ENCODE data around the gene RPS6KA4. TPM values are rescaled to one million over a fixed set of nuclear protein-coding genes. Genes with fewer than 3 reads are reported as not detected.

The RPS6KA4 gene
- total and polyA plus RNA-seq, 2 of the 13 experiments (the other 11 are each of a cell fraction or from before 2014, with no cell fraction given): 8.9 to 14.2 TPM

GRCh38 chr11:64318766-64319761 is 39.9 kb upstream of the RPS6KA4 start (continued):
- TF ChIP-seq SIX1 (CRISPR knock-in tag; IDR thresholded peaks at IDR 0.05; ENCODE audit: borderline replicate concordance) (no peak), ZNF850 (CRISPR knock-in tag; conservative IDR thresholded peaks at IDR 0.05) (peak; percentile 63; the same call in 1 of the 2 replicates)

GRCh38 chr11:64320556-64320955 is 38.4 kb upstream of the RPS6KA4 start:
- Histone ChIP-seq H3K4me3 (replicated peaks in 1 of 3; ENCODE audit: insufficient read depth in 1 of 3, low read depth in 2 of 3, low read length in 3 of 3) (no peak overlapping the region), H3K36me3 (replicated peaks in 1 of 2; ENCODE audit: control insufficient read depth in 1 of 2, insufficient read depth in 2 of 2, low read length in 2 of 2) (peaks cover 1 to 20% of the 10 kb centered on the region in 2 experiments; a peak in 2 of 5 replicates), H3K27me3 (ENCODE audit: control insufficient read depth in 1 of 2, insufficient read depth in 2 of 2, low read length in 2 of 2) (no peaks in the 10 kb centered on the region; a peak in 1 of 5 replicates), H4K20me1 (ENCODE audit: insufficient read depth, low read length) (no peaks in the 10 kb centered on the region), H3K79me2 (ENCODE audit: insufficient read depth, low read length) (peaks cover 15% of the 10 kb centered on the region), H2AFZ (ENCODE audit: low read length) (no peak overlapping the region), H3K4me1 (ENCODE audit: insufficient read depth, low read length) (peaks cover 22% of the 10 kb centered on the region), H3K9me3 (ENCODE audit: low read length) (no peaks in the 10 kb centered on the region), H3K4me2 (ENCODE audit: low read depth, low read length) (no peak overlapping the region), H3K9ac (ENCODE audit: insufficient read depth, low read depth, low read length) (no peak overlapping the region), H3K27ac (ENCODE audit: extremely low read length, insufficient read depth, low read length) (no peak overlapping the region)
- no peak for FAIRE-seq
- POLR2A ChIA-PET: interaction anchor here (0.9 kb wide), 1 partner anchor 11 kb away, joined by 5 read pairs; no protein-coding TSS in a partner anchor
- BruUV-seq (replicated peaks): no TSS peak
- intact Hi-C loops (cut with micrococcal nuclease; ENCODE audit: unreplicated experiment): no loop called here
- ATAC-seq: no peak
- in situ Hi-C loops (cut with HindIII; ENCODE audit: extremely low pct_ligation_motif_present, low pct_unique_long_range_greater_than_20kb): no loop called here
- TF ChIP-seq CCAR2 (optimal IDR thresholded peaks at IDR 0.05; ENCODE audit: low read depth, low read length): no peak
- no peak for TF ChIP-seq PAF1 (CRISPR knock-in tag; IDR thresholded peaks at IDR 0.05)
- TF ChIP-seq PHF5A (CRISPR knock-in tag; IDR thresholded peaks at IDR 0.05; ENCODE audit: low read depth, unreplicated experiment): no peak
- no peak for TF ChIP-seq MZF1 (CRISPR knock-in tag; IDR thresholded peaks at IDR 0.05; ENCODE audit: borderline replicate concordance)
- no peak for TF ChIP-seq ZNF644 (CRISPR knock-in tag; IDR thresholded peaks at IDR 0.05; ENCODE audit: low read depth)
- TF ChIP-seq ZNF34 (CRISPR knock-in tag; IDR thresholded peaks at IDR 0.05; ENCODE audit: borderline replicate concordance): no peak
- no peak for TF ChIP-seq ARNT2 (CRISPR knock-in tag; IDR thresholded peaks at IDR 0.05; ENCODE audit: low read depth)
- no peak for TF ChIP-seq GATAD1 (CRISPR knock-in tag; IDR thresholded peaks at IDR 0.05)
- no peak for TF ChIP-seq ZNF225 (CRISPR knock-in tag; IDR thresholded peaks at IDR 0.05)
- TF ChIP-seq, protein P1, sequence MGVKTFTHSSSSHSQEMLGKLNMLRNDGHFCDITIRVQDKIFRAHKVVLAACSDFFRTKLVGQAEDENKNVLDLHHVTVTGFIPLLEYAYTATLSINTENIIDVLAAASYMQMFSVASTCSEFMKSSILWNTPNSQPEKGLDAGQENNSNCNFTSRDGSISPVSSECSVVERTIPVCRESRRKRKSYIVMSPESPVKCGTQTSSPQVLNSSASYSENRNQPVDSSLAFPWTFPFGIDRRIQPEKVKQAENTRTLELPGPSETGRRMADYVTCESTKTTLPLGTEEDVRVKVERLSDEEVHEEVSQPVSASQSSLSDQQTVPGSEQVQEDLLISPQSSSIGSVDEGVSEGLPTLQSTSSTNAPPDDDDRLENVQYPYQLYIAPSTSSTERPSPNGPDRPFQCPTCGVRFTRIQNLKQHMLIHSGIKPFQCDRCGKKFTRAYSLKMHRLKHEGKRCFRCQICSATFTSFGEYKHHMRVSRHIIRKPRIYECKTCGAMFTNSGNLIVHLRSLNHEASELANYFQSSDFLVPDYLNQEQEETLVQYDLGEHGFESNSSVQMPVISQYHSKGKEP (CRISPR knock-in tag; IDR thresholded peaks at IDR 0.05): no peak
- TF ChIP-seq AGO1 (IDR thresholded peaks at IDR 0.05; ENCODE audit: low read depth, low read length, poor library complexity, severe bottlenecking): no peak
- TF ChIP-seq ZNF83 (CRISPR knock-in tag; IDR thresholded peaks at IDR 0.05; ENCODE audit: borderline replicate concordance): no peak
- TF ChIP-seq RARA (CRISPR knock-in tag; IDR thresholded peaks at IDR 0.05): no peak
- no peak for TF ChIP-seq ZNF343 (CRISPR knock-in tag; IDR thresholded peaks at IDR 0.05)
- TF ChIP-seq, protein P2, sequence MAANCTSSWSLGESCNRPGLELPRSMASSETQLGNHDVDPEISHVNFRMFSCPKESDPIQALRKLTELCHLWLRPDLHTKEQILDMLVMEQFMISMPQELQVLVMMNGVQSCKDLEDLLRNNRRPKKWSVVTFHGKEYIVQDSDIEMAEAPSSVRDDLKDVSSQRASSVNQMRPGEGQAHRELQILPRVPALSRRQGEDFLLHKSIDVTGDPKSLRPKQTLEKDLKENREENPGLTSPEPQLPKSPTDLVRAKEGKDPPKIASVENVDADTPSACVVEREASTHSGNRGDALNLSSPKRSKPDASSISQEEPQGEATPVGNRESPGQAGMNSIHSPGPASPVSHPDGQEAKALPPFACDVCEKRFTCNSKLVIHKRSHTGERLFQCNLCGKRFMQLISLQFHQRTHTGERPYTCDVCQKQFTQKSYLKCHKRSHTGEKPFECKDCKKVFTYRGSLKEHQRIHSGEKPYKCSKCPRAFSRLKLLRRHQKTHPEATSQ (CRISPR knock-in tag; IDR thresholded peaks at IDR 0.05; ENCODE audit: borderline replicate concordance): no peak
- CTCF ChIA-PET (ENCODE audit: low intra/inter-chr PET ratio, low total read pairs): no interaction called here
- 100% methylated on average over 6 of the region's 7 CpGs for WGBS (ENCODE audit: low lambda C conversion rate)
- no peak for DNase-seq (ENCODE audit: low spot score)
